ENCODE results near the gene IKZF3. TPM values are rescaled to one million over a fixed set of nuclear protein-coding genes. Genes with fewer than 3 reads are reported as not detected.

The IKZF3 gene
- total and polyA plus RNA-seq, 10 of the 15 experiments (the other 5 are each of a cell fraction or from before 2014, with no cell fraction given): 5.5 to 98.2 (median 47.6) TPM

DNA sequence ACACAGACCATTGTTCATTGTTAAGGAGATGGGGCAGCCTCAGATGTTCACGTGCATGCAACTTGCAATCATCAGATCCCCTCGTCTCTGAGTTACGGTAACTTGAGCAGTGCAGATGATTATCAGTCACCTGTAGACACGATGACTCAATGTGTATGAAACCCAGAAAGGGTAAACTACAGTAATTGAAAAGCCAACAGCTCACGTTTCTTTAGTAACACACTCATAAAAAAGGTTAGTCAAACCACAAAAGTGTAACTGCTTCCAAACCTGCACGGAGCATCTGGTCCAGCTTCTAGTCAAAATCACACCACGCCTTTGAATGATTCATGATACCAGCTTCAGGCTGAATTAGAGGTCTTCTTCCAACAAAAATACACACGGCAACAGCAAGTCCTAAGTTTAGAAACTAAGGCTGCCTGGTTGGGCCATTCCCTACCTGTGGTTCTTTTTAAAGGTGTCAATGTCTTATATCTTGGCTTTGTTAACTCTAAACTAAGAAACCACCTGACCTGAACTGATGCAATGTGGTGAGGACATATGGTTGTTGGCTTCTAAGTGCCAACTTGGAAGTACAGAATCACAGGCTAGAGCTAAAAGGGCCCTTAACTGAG lies 94.0 kb downstream of the IKZF3 start (continued):
- TF ChIP-seq, protein P1, sequence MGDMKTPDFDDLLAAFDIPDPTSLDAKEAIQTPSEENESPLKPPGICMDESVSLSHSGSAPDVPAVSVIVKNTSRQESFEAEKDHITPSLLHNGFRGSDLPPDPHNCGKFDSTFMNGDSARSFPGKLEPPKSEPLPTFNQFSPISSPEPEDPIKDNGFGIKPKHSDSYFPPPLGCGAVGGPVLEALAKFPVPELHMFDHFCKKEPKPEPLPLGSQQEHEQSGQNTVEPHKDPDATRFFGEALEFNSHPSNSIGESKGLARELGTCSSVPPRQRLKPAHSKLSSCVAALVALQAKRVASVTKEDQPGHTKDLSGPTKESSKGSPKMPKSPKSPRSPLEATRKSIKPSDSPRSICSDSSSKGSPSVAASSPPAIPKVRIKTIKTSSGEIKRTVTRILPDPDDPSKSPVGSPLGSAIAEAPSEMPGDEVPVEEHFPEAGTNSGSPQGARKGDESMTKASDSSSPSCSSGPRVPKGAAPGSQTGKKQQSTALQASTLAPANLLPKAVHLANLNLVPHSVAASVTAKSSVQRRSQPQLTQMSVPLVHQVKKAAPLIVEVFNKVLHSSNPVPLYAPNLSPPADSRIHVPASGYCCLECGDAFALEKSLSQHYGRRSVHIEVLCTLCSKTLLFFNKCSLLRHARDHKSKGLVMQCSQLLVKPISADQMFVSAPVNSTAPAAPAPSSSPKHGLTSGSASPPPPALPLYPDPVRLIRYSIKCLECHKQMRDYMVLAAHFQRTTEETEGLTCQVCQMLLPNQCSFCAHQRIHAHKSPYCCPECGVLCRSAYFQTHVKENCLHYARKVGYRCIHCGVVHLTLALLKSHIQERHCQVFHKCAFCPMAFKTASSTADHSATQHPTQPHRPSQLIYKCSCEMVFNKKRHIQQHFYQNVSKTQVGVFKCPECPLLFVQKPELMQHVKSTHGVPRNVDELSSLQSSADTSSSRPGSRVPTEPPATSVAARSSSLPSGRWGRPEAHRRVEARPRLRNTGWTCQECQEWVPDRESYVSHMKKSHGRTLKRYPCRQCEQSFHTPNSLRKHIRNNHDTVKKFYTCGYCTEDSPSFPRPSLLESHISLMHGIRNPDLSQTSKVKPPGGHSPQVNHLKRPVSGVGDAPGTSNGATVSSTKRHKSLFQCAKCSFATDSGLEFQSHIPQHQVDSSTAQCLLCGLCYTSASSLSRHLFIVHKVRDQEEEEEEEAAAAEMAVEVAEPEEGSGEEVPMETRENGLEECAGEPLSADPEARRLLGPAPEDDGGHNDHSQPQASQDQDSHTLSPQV (IDR thresholded peaks at IDR 0.05): 0 out of 2 replicates have a peak, but pooled peaks have one; percentile 18
- no peak for TF ChIP-seq IRF4 (IDR thresholded peaks at IDR 0.05; ENCODE audit: low read depth, low read length)
- peak; percentile 46; the same call in 1 of the 2 replicates for TF ChIP-seq CBX5 (IDR thresholded peaks at IDR 0.05; ENCODE audit: low read depth)
- TF ChIP-seq KDM1A (IDR thresholded peaks at IDR 0.05; ENCODE audit: borderline replicate concordance): no peak
- TF ChIP-seq, protein P2, sequence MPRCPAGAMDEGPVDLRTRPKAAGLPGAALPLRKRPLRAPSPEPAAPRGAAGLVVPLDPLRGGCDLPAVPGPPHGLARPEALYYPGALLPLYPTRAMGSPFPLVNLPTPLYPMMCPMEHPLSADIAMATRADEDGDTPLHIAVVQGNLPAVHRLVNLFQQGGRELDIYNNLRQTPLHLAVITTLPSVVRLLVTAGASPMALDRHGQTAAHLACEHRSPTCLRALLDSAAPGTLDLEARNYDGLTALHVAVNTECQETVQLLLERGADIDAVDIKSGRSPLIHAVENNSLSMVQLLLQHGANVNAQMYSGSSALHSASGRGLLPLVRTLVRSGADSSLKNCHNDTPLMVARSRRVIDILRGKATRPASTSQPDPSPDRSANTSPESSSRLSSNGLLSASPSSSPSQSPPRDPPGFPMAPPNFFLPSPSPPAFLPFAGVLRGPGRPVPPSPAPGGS (IDR thresholded peaks at IDR 0.05; ENCODE audit: borderline replicate concordance, insufficient read depth, low read depth, low read length, poor library complexity, severe bottlenecking): peak; percentile 88
- TF ChIP-seq, protein P3, sequence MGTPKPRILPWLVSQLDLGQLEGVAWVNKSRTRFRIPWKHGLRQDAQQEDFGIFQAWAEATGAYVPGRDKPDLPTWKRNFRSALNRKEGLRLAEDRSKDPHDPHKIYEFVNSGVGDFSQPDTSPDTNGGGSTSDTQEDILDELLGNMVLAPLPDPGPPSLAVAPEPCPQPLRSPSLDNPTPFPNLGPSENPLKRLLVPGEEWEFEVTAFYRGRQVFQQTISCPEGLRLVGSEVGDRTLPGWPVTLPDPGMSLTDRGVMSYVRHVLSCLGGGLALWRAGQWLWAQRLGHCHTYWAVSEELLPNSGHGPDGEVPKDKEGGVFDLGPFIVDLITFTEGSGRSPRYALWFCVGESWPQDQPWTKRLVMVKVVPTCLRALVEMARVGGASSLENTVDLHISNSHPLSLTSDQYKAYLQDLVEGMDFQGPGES (IDR thresholded peaks at IDR 0.05): no peak
- no peak for TF ChIP-seq SMC3 (IDR thresholded peaks at IDR 0.05; ENCODE audit: borderline replicate concordance, low read length)
- no peak for TF ChIP-seq CBX3 (IDR thresholded peaks at IDR 0.05; ENCODE audit: borderline replicate concordance, low read depth)
- TF ChIP-seq, protein P4, sequence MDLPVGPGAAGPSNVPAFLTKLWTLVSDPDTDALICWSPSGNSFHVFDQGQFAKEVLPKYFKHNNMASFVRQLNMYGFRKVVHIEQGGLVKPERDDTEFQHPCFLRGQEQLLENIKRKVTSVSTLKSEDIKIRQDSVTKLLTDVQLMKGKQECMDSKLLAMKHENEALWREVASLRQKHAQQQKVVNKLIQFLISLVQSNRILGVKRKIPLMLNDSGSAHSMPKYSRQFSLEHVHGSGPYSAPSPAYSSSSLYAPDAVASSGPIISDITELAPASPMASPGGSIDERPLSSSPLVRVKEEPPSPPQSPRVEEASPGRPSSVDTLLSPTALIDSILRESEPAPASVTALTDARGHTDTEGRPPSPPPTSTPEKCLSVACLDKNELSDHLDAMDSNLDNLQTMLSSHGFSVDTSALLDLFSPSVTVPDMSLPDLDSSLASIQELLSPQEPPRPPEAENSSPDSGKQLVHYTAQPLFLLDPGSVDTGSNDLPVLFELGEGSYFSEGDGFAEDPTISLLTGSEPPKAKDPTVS (IDR thresholded peaks at IDR 0.05; ENCODE audit: low read depth, low read length): no peak
- no peak; the same call in 1 of the 2 replicates for TF ChIP-seq CHD2 (IDR thresholded peaks at IDR 0.05; ENCODE audit: borderline replicate concordance, low read depth, low read length)
- peak; percentile 74 for TF ChIP-seq MEF2B (IDR thresholded peaks at IDR 0.05; ENCODE audit: partially characterized antibody, poor library complexity, severe bottlenecking)
- peak; percentile 96 for TF ChIP-seq NFIC (IDR thresholded peaks at IDR 0.05; ENCODE audit: low read depth, low read length)
- TF ChIP-seq SP1 (IDR thresholded peaks at IDR 0.05; ENCODE audit: low read depth, low read length): no peak
- peak; percentile 2 to 95; a peak in 3 of 4 replicates for TF ChIP-seq CEBPB (IDR thresholded peaks at IDR 0.05; ENCODE audit: borderline replicate concordance in 1 of 2, low read depth in 2 of 2, low read length in 2 of 2)
- TF ChIP-seq TCF12 (IDR thresholded peaks at IDR 0.05; ENCODE audit: low read depth, low read length): no peak
- TF ChIP-seq CREB1 (IDR thresholded peaks at IDR 0.05; ENCODE audit: low read depth): peak; percentile 73
- TF ChIP-seq JUNB (IDR thresholded peaks at IDR 0.05): peak; percentile 87
- TF ChIP-seq CBFB (IDR thresholded peaks at IDR 0.05; ENCODE audit: low read depth): peak; percentile 82; the same call in 1 of the 2 replicates
- no peak for TF ChIP-seq ASH2L (IDR thresholded peaks at IDR 0.05; ENCODE audit: borderline replicate concordance, low read depth)
- TF ChIP-seq MEF2A (IDR thresholded peaks at IDR 0.05; ENCODE audit: insufficient read depth, low read depth, low read length): 0 out of 2 replicates have a peak, but pooled peaks have one; percentile 18
